HG03039 (cell line): ENCODE measurements around the gene UXS1.
A peak's percentile ranks its signal among the peaks of the same experiment; 100 is the strongest.
"Not testable (repeated sequence)": the region's sequence is repeated elsewhere in the genome, so short reads cannot be mapped to it uniquely, and the experiment has no call there.

Source experiments
- ATAC-seq: cut with Tn5 transposase; IDR thresholded peaks from one replicate; pipeline ENCODE4 v1.9.1; 2021; ENCODE audit warnings: mild to moderate bottlenecking, moderate library complexity; ENCODE audit not compliant: unreplicated experiment

Gene UXS1

GRCh38 chr2:106137731-106138521 is 56.2 kb downstream of the UXS1 start:
- no peak for ATAC-seq

- ATAC-seq, result not testable (repeated sequence)
Measured at GRCh38 chr2:106131192-106131591, 62.9 kb downstream of the UXS1 start.

GRCh38 chr2:106130251-106130998 is 63.7 kb downstream of the UXS1 start:
- no peak for ATAC-seq

GRCh38 chr2:106129592-106129991 is 64.5 kb downstream of the UXS1 start:
- ATAC-seq, result no peak

- no peak for ATAC-seq
Measured at GRCh38 chr2:106129150-106129549, 65.0 kb downstream of the UXS1 start.

- no peak for ATAC-seq
Measured at GRCh38 chr2:106127776-106128268, 66.3 kb downstream of the UXS1 start.

- no peak for ATAC-seq
Measured at GRCh38 chr2:106127282-106127771, 66.8 kb downstream of the UXS1 start.

- no peak for ATAC-seq
Measured at GRCh38 chr2:106126705-106127281, 67.3 kb downstream of the UXS1 start.

- ATAC-seq, result no peak
Measured at GRCh38 chr2:106126295-106126694, 67.8 kb downstream of the UXS1 start.

GRCh38 chr2:106124905-106125549 is 69.1 kb downstream of the UXS1 start:
- no peak for ATAC-seq

GRCh38 chr2:106124106-106124756 is 69.9 kb downstream of the UXS1 start:
- ATAC-seq, result no peak

GRCh38 chr2:106122157-106122556 is 71.9 kb downstream of the UXS1 start:
- no peak for ATAC-seq

- ATAC-seq, result no peak
Measured at GRCh38 chr2:106120432-106120831, 73.7 kb downstream of the UXS1 start.

GRCh38 chr2:106119074-106119473 is 75.0 kb downstream of the UXS1 start:
- ATAC-seq, result no peak

GRCh38 chr2:106117882-106118684 is 76.0 kb downstream of the UXS1 start:
- ATAC-seq, result no peak

GRCh38 chr2:106117347-106117746 is 76.8 kb downstream of the UXS1 start:
- ATAC-seq, result no peak

GRCh38 chr2:106116248-106116647 is 77.9 kb downstream of the UXS1 start:
- ATAC-seq, result no peak

- ATAC-seq, result no peak
Measured at GRCh38 chr2:106115665-106116064, 78.4 kb downstream of the UXS1 start.

- ATAC-seq, result peak; percentile 90
Measured at GRCh38 chr2:106115250-106115649, 78.9 kb downstream of the UXS1 start.

- no peak for ATAC-seq
Measured at GRCh38 chr2:106114166-106114565, 79.9 kb downstream of the UXS1 start.
